Measurements from ENCODE around the gene SMYD5. TPM values are rescaled to one million over a fixed set of nuclear protein-coding genes. Genes with fewer than 3 reads are reported as not detected.
A peak's percentile ranks its signal among the peaks of the same experiment; 100 is the strongest.

SMYD5 gene
- polyA plus RNA-seq, 3 donors = 1.6 to 5.2 (median 1.7) TPM

DNA sequence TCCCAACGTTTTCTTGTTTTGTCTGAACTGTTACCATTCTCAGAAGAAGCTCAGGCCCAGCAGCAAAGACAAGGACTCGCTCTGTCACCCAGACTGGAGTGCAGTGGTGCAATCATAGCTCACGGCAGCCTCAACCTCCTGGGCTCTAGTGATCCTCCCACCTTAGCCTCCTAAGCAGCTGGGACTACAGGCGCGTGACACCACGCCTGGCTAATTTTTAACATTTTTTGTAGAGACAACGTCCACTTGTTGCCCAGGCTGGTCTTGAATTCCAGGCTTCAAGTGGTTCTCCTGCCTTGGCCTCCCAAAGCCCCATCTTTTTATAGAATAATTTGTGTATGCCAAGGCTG lies 2.0 kb upstream of the SMYD5 start:
- Mint-ChIP-seq H3K27ac (no peak overlapping the region), H3K9me3 (no peaks in the 10 kb centered on the region), H3K4me1 (peaks cover 22% of the 10 kb centered on the region), H3K27me3 (ENCODE audit: low read depth in 3 of 3) (peaks cover 4 to 14% (median 6%) of the 10 kb centered on the region in 3 donors), H3K36me3 (no peaks in the 10 kb centered on the region), H3K4me3 (no peak overlapping the region)
- Histone ChIP-seq H3K9ac (ENCODE audit: insufficient read depth, low read length, poor library complexity, severe bottlenecking) (no peak overlapping the region), H3K4me1 (ENCODE audit: control insufficient read depth in 1 of 2, insufficient read depth in 2 of 2, low read length in 2 of 2) (peaks cover 12 to 24% of the 10 kb centered on the region in 2 donors), H3K27ac (ENCODE audit: low read depth in 1 of 2, low read length in 2 of 2) (no peak overlapping the region), H3K4me2 (replicated peaks; ENCODE audit: extremely low read depth, low read length, poor library complexity, severe bottlenecking) (no peak overlapping the region), H3K36me3 (replicated peaks in 1 of 2; ENCODE audit: control insufficient read depth in 1 of 2, insufficient read depth in 2 of 2, low read length in 2 of 2) (no peaks in the 10 kb centered on the region), H2AFZ (ENCODE audit: insufficient read depth, low read depth, low read length, poor library complexity, severe bottlenecking) (peak overlapping the region; percentile 54), H3K9me3 (replicated peaks in 1 of 2; ENCODE audit: control insufficient read depth in 1 of 2, insufficient read depth in 1 of 2, low read length in 2 of 2) (no peaks in the 10 kb centered on the region), H3K27me3 (ENCODE audit: control insufficient read depth in 2 of 2, insufficient read depth in 2 of 2, low read length in 2 of 2) (no peaks in the 10 kb centered on the region), H3K4me3 (replicated peaks in 1 of 3; ENCODE audit: low read depth in 2 of 3, low read length in 3 of 3) (no peak overlapping the region), H4K20me1 (ENCODE audit: insufficient read depth, low read length) (no peaks in the 10 kb centered on the region), H3K79me2 (ENCODE audit: insufficient read depth, low read length) (peaks cover 12% of the 10 kb centered on the region)
- DNase-seq = no peak
- TF ChIP-seq, protein P1, sequence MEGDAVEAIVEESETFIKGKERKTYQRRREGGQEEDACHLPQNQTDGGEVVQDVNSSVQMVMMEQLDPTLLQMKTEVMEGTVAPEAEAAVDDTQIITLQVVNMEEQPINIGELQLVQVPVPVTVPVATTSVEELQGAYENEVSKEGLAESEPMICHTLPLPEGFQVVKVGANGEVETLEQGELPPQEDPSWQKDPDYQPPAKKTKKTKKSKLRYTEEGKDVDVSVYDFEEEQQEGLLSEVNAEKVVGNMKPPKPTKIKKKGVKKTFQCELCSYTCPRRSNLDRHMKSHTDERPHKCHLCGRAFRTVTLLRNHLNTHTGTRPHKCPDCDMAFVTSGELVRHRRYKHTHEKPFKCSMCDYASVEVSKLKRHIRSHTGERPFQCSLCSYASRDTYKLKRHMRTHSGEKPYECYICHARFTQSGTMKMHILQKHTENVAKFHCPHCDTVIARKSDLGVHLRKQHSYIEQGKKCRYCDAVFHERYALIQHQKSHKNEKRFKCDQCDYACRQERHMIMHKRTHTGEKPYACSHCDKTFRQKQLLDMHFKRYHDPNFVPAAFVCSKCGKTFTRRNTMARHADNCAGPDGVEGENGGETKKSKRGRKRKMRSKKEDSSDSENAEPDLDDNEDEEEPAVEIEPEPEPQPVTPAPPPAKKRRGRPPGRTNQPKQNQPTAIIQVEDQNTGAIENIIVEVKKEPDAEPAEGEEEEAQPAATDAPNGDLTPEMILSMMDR (IDR thresholded peaks at IDR 0.05) = no peak
- 83% methylated on average over 7 of the region's 7 CpGs for WGBS (ENCODE audit: insufficient coverage)
- intact Hi-C loops (cut with micrococcal nuclease) = no loop called here

DNA sequence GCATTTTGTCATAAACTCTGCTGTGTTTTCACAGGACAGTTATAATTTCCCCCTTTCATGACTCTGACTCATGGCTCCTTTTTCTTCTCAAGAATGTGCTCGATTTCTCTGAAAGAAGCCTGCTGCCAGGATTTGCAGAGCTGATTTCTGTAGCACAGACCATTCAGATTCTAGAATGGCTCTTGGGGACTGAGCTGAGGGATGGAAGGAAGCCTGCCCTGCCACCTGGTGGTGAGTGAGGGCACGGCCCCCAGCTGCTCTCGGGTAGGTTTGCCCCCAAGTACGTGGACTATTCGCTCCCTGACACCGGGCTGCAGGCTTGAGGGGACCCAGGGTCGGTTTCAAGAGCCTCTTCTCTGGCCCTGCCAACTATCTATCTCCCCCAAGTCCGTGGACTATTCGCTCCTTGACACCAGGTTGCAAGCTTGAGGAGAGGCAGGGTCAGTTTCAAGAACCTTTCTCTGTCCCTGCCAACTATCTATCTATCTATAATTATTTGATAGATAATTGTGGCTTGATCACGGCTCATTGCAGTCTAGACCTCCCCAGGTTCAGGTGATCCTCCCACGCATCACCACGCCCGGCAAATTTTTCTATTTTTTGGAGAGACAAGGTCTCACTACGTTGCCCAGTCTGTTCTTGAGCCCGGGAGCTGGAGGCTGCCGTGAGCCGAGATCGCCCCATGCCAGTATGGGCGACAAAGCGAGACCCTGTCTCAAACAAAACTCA lies 1.4 kb upstream of the SMYD5 start:
- H3K79me2 ChIP-seq (ENCODE audit: insufficient read depth, low read length) = peaks cover 12% of the 10 kb centered on the region
- Mint-ChIP-seq H3K36me3 (no peaks in the 10 kb centered on the region), H3K4me1 (peaks cover 22% of the 10 kb centered on the region), H3K9me3 (no peaks in the 10 kb centered on the region), H3K27ac (no peak overlapping the region), H3K4me3 (no peak overlapping the region), H3K27me3 (ENCODE audit: low read depth in 3 of 3) (peaks cover 4 to 9% (median 6%) of the 10 kb centered on the region in 3 donors)
- H3K36me3 ChIP-seq (replicated peaks in 1 of 2; ENCODE audit: control insufficient read depth in 1 of 2, insufficient read depth in 2 of 2, low read length in 2 of 2) = no peaks in the 10 kb centered on the region
- no peak overlapping the region for H3K4me3 ChIP-seq (replicated peaks in 1 of 3; ENCODE audit: low read depth in 2 of 3, low read length in 3 of 3)
- no peaks in the 10 kb centered on the region for H3K9me3 ChIP-seq (replicated peaks in 1 of 2; ENCODE audit: control insufficient read depth in 1 of 2, insufficient read depth in 1 of 2, low read length in 2 of 2)
- no peak overlapping the region for H3K4me2 ChIP-seq (replicated peaks; ENCODE audit: extremely low read depth, low read length, poor library complexity, severe bottlenecking)
- no peaks in the 10 kb centered on the region for H4K20me1 ChIP-seq (ENCODE audit: insufficient read depth, low read length)
- H3K27ac ChIP-seq (ENCODE audit: low read depth in 1 of 2, low read length in 2 of 2) = no peak overlapping the region
- peaks cover 12 to 24% of the 10 kb centered on the region in 2 donors for H3K4me1 ChIP-seq (ENCODE audit: control insufficient read depth in 1 of 2, insufficient read depth in 2 of 2, low read length in 2 of 2)
- peak overlapping the region; percentile 54 for H2AFZ ChIP-seq (ENCODE audit: insufficient read depth, low read depth, low read length, poor library complexity, severe bottlenecking)
- TF ChIP-seq, protein P1 (IDR thresholded peaks at IDR 0.05) = peak; percentile 96
- intact Hi-C loops (cut with micrococcal nuclease) = no loop called here
- peak; percentile 47 to 61 (median 48) for DNase-seq
- no peaks in the 10 kb centered on the region for H3K27me3 ChIP-seq (ENCODE audit: control insufficient read depth in 2 of 2, insufficient read depth in 2 of 2, low read length in 2 of 2)
- WGBS (ENCODE audit: insufficient coverage) = 40% methylated on average over 15 of the region's 20 CpGs
- no peak overlapping the region for H3K9ac ChIP-seq (ENCODE audit: insufficient read depth, low read length, poor library complexity, severe bottlenecking)
